Vagina (tissue), 2 donors: ENCODE measurements around the gene FBXL7.

Experiments used
- POLR2A ChIP-seq, 2 donors: fragments of 450-650 bp; IDR thresholded peaks; one replicate each; pipeline ENCODE4 v1.6.1; 2017; ENCODE audit warnings: antibody characterized with exemption in 2 of 2, mild to moderate bottlenecking in 2 of 2, moderate library complexity in 2 of 2
- TF ChIP-seq, protein P1 (sequence below), 3 experiments: fragments of 450-650 bp in 2 of 3; fragments of 200-600 bp in 1 of 3; sonication (generic) in 1 of 3; IDR thresholded peaks; one replicate each; pipeline ENCODE4 v1.5.1; 2017 to 2019; ENCODE audit warnings: antibody characterized with exemption in 3 of 3, mild to moderate bottlenecking in 2 of 3, moderate library complexity in 2 of 3

- no peak for TF ChIP-seq POLR2A (IDR thresholded peaks at IDR 0.05)
- TF ChIP-seq, protein P1, sequence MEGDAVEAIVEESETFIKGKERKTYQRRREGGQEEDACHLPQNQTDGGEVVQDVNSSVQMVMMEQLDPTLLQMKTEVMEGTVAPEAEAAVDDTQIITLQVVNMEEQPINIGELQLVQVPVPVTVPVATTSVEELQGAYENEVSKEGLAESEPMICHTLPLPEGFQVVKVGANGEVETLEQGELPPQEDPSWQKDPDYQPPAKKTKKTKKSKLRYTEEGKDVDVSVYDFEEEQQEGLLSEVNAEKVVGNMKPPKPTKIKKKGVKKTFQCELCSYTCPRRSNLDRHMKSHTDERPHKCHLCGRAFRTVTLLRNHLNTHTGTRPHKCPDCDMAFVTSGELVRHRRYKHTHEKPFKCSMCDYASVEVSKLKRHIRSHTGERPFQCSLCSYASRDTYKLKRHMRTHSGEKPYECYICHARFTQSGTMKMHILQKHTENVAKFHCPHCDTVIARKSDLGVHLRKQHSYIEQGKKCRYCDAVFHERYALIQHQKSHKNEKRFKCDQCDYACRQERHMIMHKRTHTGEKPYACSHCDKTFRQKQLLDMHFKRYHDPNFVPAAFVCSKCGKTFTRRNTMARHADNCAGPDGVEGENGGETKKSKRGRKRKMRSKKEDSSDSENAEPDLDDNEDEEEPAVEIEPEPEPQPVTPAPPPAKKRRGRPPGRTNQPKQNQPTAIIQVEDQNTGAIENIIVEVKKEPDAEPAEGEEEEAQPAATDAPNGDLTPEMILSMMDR (IDR thresholded peaks at IDR 0.05) = no peak
Measured at GRCh38 chr5:15885156-15885555, 385.2 kb downstream of the FBXL7 start.
